Endothelial cell (in vitro differentiated cells): Measurements from ENCODE around the gene TNNI2. TPM values are rescaled to one million over a fixed set of nuclear protein-coding genes. Genes with fewer than 3 reads are reported as not detected.

Experiments
- DNase-seq: peaks from one replicate; pipeline ENCODE4 v3.0.0; 2021; ENCODE audit warnings: low spot score
- H3K27ac Mint-ChIP-seq: one replicate; pipeline ENCODE4 v1.8.0; 2021; ENCODE audit warnings: mixed read lengths, inconsistent platforms; ENCODE audit not compliant: unreplicated experiment
- H3K27me3 Mint-ChIP-seq: one replicate; pipeline ENCODE4 v1.8.0; 2021; ENCODE audit warnings: mild to moderate bottlenecking, moderate library complexity, mixed read lengths, inconsistent platforms; ENCODE audit not compliant: unreplicated experiment
- H3K36me3 Mint-ChIP-seq: one replicate; pipeline ENCODE4 v1.8.0; 2021; ENCODE audit warnings: mild to moderate bottlenecking, low read depth, mixed read lengths, inconsistent platforms; ENCODE audit not compliant: unreplicated experiment
- H3K4me1 Mint-ChIP-seq: one replicate; pipeline ENCODE4 v1.8.0; 2021; ENCODE audit warnings: mild to moderate bottlenecking, mixed read lengths, inconsistent platforms; ENCODE audit not compliant: unreplicated experiment
- H3K4me3 Mint-ChIP-seq: one replicate; pipeline ENCODE4 v1.8.0; 2021; ENCODE audit warnings: mild to moderate bottlenecking, mixed read lengths, inconsistent platforms; ENCODE audit not compliant: unreplicated experiment
- H3K9me3 Mint-ChIP-seq: one replicate; pipeline ENCODE4 v1.8.0; 2021; ENCODE audit warnings: mixed read lengths, inconsistent platforms; ENCODE audit not compliant: unreplicated experiment
- total RNA-seq: library from RNA; stranded (reverse); fragmentation: NEBNext Ultra II Directional; extraction: Animal tissue kit (Norgen Biotek cat#: 25700); gene quantifications from one replicate; pipeline ENCODE4 v1.2.1, GENCODE V29; 2021; ENCODE audit not compliant: unreplicated experiment
- TF ChIP-seq, protein P1 (sequence below): fragments of 200-600 bp; sonication (generic); IDR thresholded peaks from one replicate; pipeline ENCODE4 v1.5.0; 2021; ENCODE audit warnings: antibody characterized with exemption; ENCODE audit not compliant: unreplicated experiment

TNNI2 gene
- total RNA-seq, 1 donor from 2014 or later = not detected

DNA sequence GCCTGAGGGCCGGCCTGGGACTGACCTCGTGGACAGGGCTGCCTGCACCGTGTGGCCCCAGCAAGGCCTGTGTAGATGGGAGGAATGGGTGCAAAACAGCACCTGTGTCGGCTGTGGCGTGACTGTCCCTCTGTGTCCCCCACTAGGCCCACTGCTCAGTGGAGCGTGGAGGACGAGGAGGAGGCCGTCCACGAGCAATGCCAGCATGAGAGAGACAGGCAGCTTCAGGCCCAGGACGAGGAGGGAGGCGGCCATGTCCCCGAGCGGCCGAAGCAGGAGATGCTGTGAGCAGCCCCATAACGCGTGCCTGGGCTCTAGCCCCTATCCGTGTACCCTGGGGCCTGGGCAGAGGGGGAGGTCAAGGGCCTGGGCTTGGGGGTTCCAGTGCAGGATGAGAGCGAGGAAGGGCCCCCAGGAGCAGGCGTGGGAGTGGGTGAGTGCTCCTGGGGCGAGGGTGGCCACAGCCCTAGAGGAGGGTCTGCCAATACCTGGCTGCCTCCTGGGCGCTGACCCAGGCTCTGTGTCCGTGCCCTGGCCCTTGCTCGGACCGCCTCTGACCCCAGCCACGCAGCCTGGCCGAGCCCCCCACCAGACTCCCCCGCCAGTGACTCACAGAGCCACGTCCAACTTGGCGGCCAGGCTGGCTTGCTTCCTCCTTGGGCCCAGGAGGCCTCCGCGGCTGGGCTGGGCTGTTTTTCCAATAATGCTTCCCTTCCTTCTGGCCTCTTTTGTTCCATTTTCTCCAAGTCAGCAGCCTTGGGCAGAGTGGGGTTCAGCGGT lies 41.4 kb downstream of the TNNI2 start:
- Mint-ChIP-seq H3K4me3 (no peak overlapping the region), H3K4me1 (no peaks in the 10 kb centered on the region), H3K27ac (no peak overlapping the region), H3K27me3 (peaks cover 3% of the 10 kb centered on the region), H3K9me3 (no peaks in the 10 kb centered on the region), H3K36me3 (no peaks in the 10 kb centered on the region)
- peak; percentile 6 for DNase-seq
- TF ChIP-seq, protein P1, sequence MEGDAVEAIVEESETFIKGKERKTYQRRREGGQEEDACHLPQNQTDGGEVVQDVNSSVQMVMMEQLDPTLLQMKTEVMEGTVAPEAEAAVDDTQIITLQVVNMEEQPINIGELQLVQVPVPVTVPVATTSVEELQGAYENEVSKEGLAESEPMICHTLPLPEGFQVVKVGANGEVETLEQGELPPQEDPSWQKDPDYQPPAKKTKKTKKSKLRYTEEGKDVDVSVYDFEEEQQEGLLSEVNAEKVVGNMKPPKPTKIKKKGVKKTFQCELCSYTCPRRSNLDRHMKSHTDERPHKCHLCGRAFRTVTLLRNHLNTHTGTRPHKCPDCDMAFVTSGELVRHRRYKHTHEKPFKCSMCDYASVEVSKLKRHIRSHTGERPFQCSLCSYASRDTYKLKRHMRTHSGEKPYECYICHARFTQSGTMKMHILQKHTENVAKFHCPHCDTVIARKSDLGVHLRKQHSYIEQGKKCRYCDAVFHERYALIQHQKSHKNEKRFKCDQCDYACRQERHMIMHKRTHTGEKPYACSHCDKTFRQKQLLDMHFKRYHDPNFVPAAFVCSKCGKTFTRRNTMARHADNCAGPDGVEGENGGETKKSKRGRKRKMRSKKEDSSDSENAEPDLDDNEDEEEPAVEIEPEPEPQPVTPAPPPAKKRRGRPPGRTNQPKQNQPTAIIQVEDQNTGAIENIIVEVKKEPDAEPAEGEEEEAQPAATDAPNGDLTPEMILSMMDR = no peak

DNA sequence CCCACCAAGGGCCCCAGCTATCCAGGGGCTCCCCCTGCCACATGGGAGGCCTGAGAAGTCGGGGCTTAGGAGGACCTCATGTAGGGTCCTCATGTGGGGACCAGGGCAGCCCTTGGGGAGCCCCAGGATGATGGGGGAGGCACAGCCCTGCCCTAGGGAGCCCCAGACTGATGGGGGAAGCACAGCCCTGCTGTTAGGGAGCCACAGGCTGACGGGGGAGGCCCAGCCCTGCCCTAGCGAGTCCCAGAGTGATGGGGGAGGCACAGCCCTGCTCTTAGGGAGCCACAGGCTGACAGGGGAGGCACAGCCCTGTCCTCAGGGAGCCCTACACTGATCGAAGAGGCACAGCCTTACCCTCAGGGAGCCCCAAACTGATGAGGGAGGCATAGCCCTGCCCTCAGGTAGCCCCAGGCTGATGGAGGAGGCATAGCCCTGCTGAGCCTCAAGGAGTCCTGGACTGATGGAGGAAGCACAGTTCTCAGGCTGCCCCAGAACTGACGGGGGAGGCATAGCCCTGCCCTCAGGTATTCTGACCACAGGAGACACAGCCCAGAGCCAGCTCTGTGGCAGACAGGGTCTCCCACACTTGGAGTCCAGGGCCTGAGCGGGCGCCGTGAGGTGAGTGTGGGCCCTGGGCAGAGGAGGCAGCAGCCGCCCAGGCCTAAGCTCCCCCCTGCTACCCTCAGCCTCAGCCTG lies 42.1 kb downstream of the TNNI2 start:
- no peaks in the 10 kb centered on the region for H3K36me3 Mint-ChIP-seq
- no peaks in the 10 kb centered on the region for H3K4me1 Mint-ChIP-seq
- no peak overlapping the region for H3K4me3 Mint-ChIP-seq
- H3K27me3 Mint-ChIP-seq = no peaks in the 10 kb centered on the region
- DNase-seq = no peak
- H3K27ac Mint-ChIP-seq = no peak overlapping the region
- TF ChIP-seq, protein P1 = no peak
- H3K9me3 Mint-ChIP-seq = no peaks in the 10 kb centered on the region

DNA sequence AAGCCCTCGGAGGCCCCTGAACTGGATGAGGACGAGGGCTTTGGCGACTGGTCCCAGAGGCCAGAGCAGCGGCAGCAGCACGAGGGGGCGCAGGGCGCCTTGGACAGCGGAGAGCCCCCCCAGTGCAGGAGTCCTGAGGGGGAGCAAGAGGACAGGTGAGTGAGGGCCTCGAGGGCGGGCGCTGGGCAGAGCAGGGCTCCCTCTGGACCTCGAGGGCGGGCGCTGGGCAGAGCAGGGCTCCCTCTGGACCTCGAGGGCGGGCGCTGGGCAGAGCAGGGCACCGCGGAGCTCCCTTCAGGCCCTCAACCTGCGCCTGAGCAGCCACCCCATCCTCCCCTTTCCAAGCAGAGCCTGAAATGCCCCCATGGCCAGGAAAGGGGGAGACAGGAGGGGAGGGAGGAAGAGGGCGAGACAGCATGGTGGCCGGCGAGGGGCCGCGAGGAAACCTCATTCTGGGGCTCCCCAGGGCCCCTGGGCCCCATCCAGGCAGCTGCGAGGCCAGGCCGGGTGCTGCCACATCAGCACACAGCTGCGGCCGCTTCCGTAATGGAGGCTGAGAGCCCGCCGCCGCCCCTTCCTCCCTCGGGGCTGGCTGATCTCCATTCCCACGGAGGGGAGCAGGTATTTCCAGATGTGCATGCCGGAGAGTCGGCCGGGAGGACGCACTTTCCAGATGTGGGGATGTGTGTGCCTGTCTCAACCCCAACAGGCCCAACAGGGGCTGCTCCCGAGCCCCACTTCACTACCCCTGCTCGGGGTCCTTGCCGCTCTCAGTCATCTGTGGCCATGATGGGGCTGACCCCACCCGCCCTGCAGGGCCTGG lies 42.9 kb downstream of the TNNI2 start:
- H3K27ac Mint-ChIP-seq = no peak overlapping the region

DNA sequence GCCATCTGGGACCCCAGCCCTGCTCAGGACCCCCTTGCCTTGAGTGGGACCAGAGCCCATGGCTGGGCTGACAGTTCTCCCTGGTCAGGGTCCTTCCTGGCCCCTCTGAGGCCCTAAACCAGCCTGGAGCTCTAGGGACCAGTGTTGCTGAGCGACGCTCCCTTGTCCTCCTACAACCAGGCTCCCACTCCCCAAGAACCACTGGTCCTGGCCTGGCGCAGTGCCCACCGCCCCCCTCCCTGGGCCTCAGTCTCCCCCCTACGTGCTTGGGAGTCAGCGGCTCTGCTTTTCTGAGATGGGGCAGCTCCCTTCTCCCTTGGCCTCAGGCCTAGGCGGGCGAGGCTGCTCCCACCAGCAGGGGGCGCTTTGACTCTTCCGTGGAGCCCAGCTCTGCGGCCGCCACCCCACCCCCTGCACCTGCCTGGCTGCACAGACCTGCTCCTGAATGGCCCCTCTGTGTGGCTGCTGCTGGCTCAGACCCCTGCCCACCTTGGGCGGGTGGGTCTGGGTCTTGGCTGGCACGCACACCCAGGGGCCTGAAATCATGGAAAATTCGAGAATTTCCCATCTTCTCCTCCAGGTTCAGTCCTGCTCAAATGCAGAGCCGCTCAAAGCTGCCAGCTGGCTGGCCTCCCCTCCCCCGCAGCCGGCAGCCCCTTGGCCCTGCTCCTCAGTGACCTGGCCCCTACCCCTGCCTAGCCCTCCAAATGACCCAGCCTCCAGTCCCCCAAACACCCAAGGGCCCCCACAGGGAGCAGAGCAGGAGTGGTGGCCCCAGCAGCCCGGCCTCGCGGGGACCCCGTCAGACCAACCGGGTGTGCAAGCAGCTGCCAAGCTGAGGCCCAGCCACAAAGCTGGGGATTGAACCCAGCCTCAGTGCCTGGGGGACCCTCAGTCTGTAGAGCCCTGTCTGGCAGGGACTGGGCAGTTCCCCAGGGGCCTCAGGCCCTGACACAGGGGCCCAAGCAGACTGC lies 43.8 kb downstream of the TNNI2 start:
- no peak overlapping the region for H3K4me3 Mint-ChIP-seq
- H3K4me1 Mint-ChIP-seq = no peaks in the 10 kb centered on the region
- peak; percentile 89 for DNase-seq
- H3K27me3 Mint-ChIP-seq = no peaks in the 10 kb centered on the region
- H3K9me3 Mint-ChIP-seq = no peaks in the 10 kb centered on the region
- H3K27ac Mint-ChIP-seq = no peak overlapping the region
- TF ChIP-seq, protein P1 = peak; percentile 93
- no peaks in the 10 kb centered on the region for H3K36me3 Mint-ChIP-seq

More for the DNA sequence above, 42.9 kb downstream of the TNNI2 start:
- peak; percentile 4 for DNase-seq
- TF ChIP-seq, protein P1 = no peak
- Mint-ChIP-seq H3K27me3 (no peaks in the 10 kb centered on the region), H3K36me3 (no peaks in the 10 kb centered on the region), H3K4me1 (no peaks in the 10 kb centered on the region), H3K9me3 (no peaks in the 10 kb centered on the region), H3K4me3 (no peak overlapping the region)
